HT-29 (cell line): ENCODE data around the gene MED13. TPM values are rescaled to one million over a fixed set of nuclear protein-coding genes. Genes with fewer than 3 reads are reported as not detected.
A peak's percentile ranks its signal among the peaks of the same experiment; 100 is the strongest.

Experiments used
- DNase-seq: peaks from one replicate; pipeline ENCODE4 v3.0.0-alpha.2; 2015; ENCODE audit warnings: low spot score
- total RNA-seq: library from RNA; depleted of rRNA; stranded (reverse); fragments of >200 nt; shearing (Covaris generic); gene quantifications from 2 replicates; pipeline ENCODE4 v1.2.3, GENCODE V29; 2014; rRNA removed

MED13 gene
- total RNA-seq, result 19.4 and 24.2 TPM in 2 replicates

GRCh38 chr17:62064791-62065563, at the start of gene MED13:
Gene MED13, minus strand, starts transcription at chr17:62065278. Its CDS starts 73 bp downstream, at chr17:62065205.
- peak; percentile 55 for DNase-seq

- no peak for DNase-seq
Measured at GRCh38 chr17:62112229-62112628, 47.2 kb upstream of the MED13 start.

GRCh38 chr17:62111562-62112171, 46.6 kb upstream of the MED13 start:
- DNase-seq, result no peak

- no peak for DNase-seq
Measured at GRCh38 chr17:62110923-62111484, 45.9 kb upstream of the MED13 start.

- no peak for DNase-seq
Measured at GRCh38 chr17:62109924-62110323, 44.8 kb upstream of the MED13 start.

- peak; percentile 98 for DNase-seq
Measured at GRCh38 chr17:62109378-62109902, 44.4 kb upstream of the MED13 start.

- no peak for DNase-seq
Measured at GRCh38 chr17:62105861-62106260, 40.8 kb upstream of the MED13 start.

- no peak for DNase-seq
Measured at GRCh38 chr17:62105357-62105756, 40.3 kb upstream of the MED13 start.

- DNase-seq, result peak; percentile 57
Measured at GRCh38 chr17:62101515-62101914, 36.4 kb upstream of the MED13 start.

- DNase-seq, result peak; percentile 27
Measured at GRCh38 chr17:62101090-62101489, 36.0 kb upstream of the MED13 start.

- no peak for DNase-seq
Measured at GRCh38 chr17:62100055-62100454, 35.0 kb upstream of the MED13 start.

GRCh38 chr17:62099532-62099931, 34.5 kb upstream of the MED13 start:
- DNase-seq, result no peak

- no peak for DNase-seq
Measured at GRCh38 chr17:62098623-62099231, 33.6 kb upstream of the MED13 start.

- no peak for DNase-seq
Measured at GRCh38 chr17:62096401-62096670, 31.3 kb upstream of the MED13 start.

- no peak for DNase-seq
Measured at GRCh38 chr17:62094175-62094574, 29.1 kb upstream of the MED13 start.

- peak; percentile 42 for DNase-seq
Measured at GRCh38 chr17:62093188-62094155, 28.4 kb upstream of the MED13 start.

- no peak for DNase-seq
Measured at GRCh38 chr17:62092784-62093183, 27.7 kb upstream of the MED13 start.

- no peak for DNase-seq
Measured at GRCh38 chr17:62091804-62092203, 26.7 kb upstream of the MED13 start.

- no peak for DNase-seq
Measured at GRCh38 chr17:62090868-62091267, 25.8 kb upstream of the MED13 start.

- no peak for DNase-seq
Measured at GRCh38 chr17:62090021-62090824, 25.1 kb upstream of the MED13 start.
